NK-92 treated with Interleukin-12 subunit alpha and Interleukin-12 subunit beta, amount 100 ng/mL, for 24 hours (cell line): Measurements from ENCODE around the gene UROD.
A peak's percentile ranks its signal among the peaks of the same experiment; 100 is the strongest.
"Not testable (repeated sequence)": the region's sequence is repeated elsewhere in the genome, so short reads cannot be mapped to it uniquely, and the experiment has no call there.

Experiments
- DNase-seq: peaks from one replicate; lab custom pipeline; 2025; lab: John Stamatoyannopoulos, UW

The UROD gene

GRCh38 chr1:45011837-45012638, at the start of gene UROD:
Gene UROD, plus strand, starts transcription at chr1:45012254. Its CDS starts 12 bp downstream, at chr1:45012266.
- peak; percentile 80 for DNase-seq

GRCh38 chr1:44962729-44963128, 49.3 kb upstream of the UROD start:
- DNase-seq: no peak

GRCh38 chr1:44964396-44964795, 47.7 kb upstream of the UROD start:
- no peak for DNase-seq

GRCh38 chr1:44970317-44970716, 41.7 kb upstream of the UROD start:
- DNase-seq: no peak

- DNase-seq: no peak
Measured at GRCh38 chr1:44973645-44974044, 38.4 kb upstream of the UROD start.

- no peak for DNase-seq
Measured at GRCh38 chr1:44976252-44976651, 35.8 kb upstream of the UROD start.

- DNase-seq: not testable (repeated sequence)
Measured at GRCh38 chr1:44977372-44977771, 34.7 kb upstream of the UROD start.

GRCh38 chr1:44985747-44986359, 26.2 kb upstream of the UROD start:
- no peak for DNase-seq

GRCh38 chr1:44988531-44989156, 23.4 kb upstream of the UROD start:
- DNase-seq: no peak

GRCh38 chr1:44994309-44994898, 17.6 kb upstream of the UROD start:
- DNase-seq: no peak

GRCh38 chr1:44995467-44996238, 16.4 kb upstream of the UROD start:
- DNase-seq: no peak

GRCh38 chr1:44999232-44999631, 12.8 kb upstream of the UROD start:
- DNase-seq: no peak

- DNase-seq: no peak
Measured at GRCh38 chr1:45001011-45001481, 11.0 kb upstream of the UROD start.

- not testable (repeated sequence) for DNase-seq
Measured at GRCh38 chr1:45001576-45001975, 10.5 kb upstream of the UROD start.

GRCh38 chr1:45002650-45003645, 9.1 kb upstream of the UROD start:
- DNase-seq: no peak

- no peak for DNase-seq
Measured at GRCh38 chr1:45003741-45004140, 8.3 kb upstream of the UROD start.

- DNase-seq: no peak
Measured at GRCh38 chr1:45004281-45004920, 7.7 kb upstream of the UROD start.

- DNase-seq: no peak
Measured at GRCh38 chr1:45005761-45006160, 6.3 kb upstream of the UROD start.

- DNase-seq: no peak
Measured at GRCh38 chr1:45007311-45007710, 4.7 kb upstream of the UROD start.

GRCh38 chr1:45008076-45008475, 4.0 kb upstream of the UROD start:
- no peak for DNase-seq
